ENCODE results near the gene EFCAB8.
"Not testable (repeated sequence)": the region's sequence is repeated elsewhere in the genome, so short reads cannot be mapped to it uniquely, and the experiment has no call there.

The EFCAB8 gene

GRCh38 chr20:32912688-32913087 lies 54.0 kb downstream of the EFCAB8 start:
- DNase-seq (ENCODE audit: low read depth): no peak

DNA sequence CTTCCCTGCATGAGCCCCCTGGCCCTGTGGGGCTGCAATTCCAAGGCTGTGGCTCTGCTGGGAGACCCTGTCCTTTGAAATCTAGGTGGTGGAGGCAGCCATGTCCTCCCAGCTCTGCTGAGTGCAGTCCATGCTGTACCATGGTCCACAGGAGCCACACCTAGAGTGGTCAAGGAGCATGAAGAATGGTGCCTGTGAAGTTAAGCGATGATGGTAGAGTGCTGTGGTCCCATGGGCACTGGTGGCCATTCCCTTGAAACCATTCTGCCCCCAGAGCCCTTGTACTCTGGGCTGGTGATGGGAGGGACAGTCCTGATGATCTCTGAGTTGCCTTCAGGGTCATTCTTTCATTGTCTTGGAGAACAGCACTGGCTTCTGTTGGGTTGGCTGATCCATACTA lies 55.3 kb downstream of the EFCAB8 start:
- DNase-seq (ENCODE audit: low read depth): no peak

DNA sequence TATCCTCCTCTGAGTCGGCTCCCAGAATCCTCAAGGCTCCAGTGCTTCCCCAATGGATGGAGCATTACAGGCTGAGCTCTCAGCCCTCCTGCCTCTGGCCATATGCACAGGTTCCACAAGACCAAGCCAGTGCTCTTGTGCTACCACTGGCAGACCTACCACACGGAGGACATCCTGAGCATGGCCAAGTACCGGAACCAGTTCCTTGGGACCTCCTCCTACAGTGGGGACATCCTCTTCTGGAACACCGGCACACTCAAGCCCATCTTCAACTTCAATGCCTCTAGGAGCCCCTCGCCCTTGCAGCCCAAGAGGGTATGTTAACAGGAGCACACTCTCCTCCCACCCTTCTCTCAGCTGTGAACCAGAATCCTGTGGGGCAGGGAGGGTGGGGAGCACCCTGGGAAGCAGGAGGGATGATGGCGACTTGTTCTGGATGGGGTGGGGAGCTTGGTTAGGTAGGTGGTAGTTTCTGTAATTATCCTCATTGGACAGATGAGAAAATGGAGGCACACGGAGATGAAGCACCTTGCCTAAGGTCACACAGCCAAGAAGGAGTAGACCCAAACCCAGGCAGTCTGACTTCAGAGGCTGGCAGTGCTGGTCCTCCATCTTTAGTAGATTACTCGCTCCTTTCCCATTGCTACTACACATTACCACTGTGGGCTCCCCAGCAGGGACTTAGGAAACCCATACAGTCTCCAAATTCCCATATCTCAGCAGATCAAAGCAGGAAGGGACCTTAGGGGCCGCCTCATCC lies 58.6 kb downstream of the EFCAB8 start:
- DNase-seq (ENCODE audit: low read depth): no peak

DNA sequence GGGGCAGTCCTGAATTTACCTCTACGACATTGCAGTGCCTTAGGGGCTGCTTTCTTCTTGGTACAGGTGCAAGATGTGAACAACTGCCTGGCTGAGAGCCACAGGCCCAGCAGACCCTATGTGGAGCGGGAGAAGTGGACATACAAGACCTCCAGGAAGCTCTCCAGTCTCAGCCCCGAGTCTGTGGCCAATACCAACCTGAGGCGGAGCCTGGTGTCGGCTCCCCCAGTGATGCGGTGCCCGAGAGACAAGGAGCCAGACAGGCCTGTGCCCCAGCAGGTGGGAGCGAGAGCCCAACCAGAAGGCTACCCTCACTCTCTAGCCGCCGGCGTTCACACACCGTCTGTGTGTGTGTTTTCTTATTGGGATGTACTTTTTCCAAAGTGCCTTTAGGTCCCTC lies 59.6 kb downstream of the EFCAB8 start:
- DNase-seq (ENCODE audit: low read depth): no peak

GRCh38 chr20:32918751-32919150 lies 60.0 kb downstream of the EFCAB8 start:
- no peak for DNase-seq (ENCODE audit: low read depth)

DNA sequence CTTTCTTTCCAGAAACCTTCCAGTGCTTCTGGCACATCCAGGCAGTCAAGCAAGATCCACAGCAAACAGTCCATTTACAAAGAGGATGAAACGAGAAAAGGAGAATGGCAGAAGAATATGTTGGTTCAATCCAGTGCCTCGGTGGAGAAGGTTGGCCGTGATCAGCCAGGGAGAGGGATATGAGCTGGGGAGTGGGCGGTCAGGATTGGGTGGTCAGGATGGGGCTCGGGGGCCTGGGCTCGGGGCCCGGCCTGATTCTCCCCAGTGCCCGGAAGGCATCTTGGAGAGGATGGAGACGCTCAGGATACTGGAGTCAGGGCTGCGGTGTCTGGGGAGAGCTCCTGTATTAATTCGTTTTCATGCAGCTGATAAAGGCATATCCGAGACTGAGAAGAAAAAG lies 61.3 kb downstream of the EFCAB8 start:
- DNase-seq (ENCODE audit: low read depth): no peak

- no peak for DNase-seq (ENCODE audit: low read depth)
Measured at GRCh38 chr20:32920530-32921298, 62.0 kb downstream of the EFCAB8 start.

- no peak for DNase-seq (ENCODE audit: low read depth)
Measured at GRCh38 chr20:32922466-32922865, 63.7 kb downstream of the EFCAB8 start.

GRCh38 chr20:32924781-32925180 lies 66.1 kb downstream of the EFCAB8 start:
- no peak for DNase-seq (ENCODE audit: low read depth)

DNA sequence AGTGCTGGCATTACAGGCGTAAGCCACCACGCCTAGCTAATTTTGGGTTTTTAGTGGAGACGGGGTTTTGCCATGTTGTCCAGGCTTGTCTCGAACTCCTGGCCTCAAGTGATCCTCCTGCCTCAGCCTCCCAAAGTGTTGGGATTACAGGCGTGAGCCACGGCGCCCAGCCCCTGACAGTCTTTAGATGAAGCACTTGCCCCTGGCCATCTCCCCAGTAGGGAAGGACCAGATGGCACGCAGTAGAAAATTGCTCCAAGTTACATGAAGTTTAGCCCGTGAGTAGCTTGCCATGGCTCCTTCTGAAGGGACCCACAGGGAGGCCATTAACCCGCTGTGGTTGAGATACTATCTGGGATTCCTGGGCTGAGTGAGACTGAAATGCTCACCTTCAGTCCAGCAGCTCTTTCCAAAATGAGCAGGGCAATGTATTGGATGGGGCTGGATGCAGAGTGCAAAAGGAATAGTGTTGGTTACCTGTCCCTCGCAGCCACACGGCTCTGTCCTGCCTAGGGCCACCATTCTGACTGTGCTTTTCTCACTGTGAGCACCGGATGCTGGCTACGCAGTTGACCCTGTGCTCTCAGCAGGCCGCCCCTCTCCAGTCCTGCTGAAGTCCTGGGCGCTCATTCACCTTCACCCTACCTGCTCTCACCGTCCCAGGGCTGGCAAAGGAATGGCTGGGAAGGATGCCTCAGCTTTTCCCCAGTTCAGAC lies 66.9 kb downstream of the EFCAB8 start:
- DNase-seq (ENCODE audit: low read depth): no peak

DNA sequence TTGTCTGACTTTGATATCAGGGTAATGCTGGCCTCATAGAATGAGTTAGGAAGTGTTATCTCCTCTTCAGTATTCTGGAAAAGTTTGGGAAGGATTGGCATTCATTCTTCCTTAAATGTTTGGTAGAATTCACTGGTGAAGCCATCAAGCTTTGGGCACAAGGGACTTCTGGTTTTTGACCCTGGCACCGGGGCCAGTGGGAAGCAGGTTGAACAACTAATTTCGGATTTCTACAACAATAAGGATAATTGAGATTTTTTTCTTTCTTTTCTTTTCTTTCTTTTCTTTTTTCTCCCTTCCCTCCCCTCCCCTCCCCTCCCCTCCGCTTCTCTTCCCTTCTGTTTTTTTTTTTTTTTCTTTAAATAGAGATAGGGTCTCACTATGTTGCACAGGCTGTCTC lies 70.4 kb downstream of the EFCAB8 start:
- DNase-seq (ENCODE audit: low read depth): no peak

GRCh38 chr20:32930181-32930580 lies 71.5 kb downstream of the EFCAB8 start:
- no peak for DNase-seq (ENCODE audit: low read depth)

- no peak for DNase-seq (ENCODE audit: low read depth)
Measured at GRCh38 chr20:32930701-32931100, 72.0 kb downstream of the EFCAB8 start.

- no peak for DNase-seq (ENCODE audit: low read depth)
Measured at GRCh38 chr20:32934580-32934979, 75.9 kb downstream of the EFCAB8 start.

DNA sequence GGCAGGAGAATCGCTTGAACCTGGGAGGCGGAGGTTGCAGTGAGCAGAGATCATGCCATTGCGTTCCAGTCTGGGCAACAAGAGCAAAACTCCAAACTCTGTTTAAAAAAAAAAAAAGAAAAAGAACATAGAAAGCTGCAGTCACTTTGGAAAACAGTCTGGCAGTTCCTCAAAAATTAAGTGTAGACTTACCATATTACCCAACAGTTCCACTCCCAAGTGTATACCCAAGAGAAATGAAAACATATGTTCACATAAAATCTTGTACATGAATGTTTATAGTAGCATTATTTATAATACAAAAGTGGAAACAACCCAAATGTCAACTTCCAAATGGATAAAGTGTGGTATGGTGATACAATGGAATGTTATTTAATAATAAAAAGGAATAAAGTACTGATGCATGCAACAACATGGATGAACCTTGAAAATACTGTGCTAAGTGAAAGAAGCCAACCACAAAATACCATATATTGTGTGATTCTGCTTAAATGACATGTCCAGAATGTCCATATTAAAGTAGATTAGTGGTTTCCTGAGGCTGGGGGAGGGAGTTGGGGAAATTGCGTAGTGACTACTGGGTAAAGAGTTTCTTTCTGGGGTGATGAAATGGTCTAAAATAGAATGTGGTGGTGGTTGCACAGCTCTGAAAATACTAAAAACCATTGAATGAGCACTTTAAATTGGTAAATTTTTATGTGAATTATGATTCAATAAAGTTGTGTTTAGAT lies 82.6 kb downstream of the EFCAB8 start:
- no peak for DNase-seq (ENCODE audit: low read depth)

GRCh38 chr20:32943490-32944052 lies 84.8 kb downstream of the EFCAB8 start:
- no peak for DNase-seq (ENCODE audit: low read depth)

DNA sequence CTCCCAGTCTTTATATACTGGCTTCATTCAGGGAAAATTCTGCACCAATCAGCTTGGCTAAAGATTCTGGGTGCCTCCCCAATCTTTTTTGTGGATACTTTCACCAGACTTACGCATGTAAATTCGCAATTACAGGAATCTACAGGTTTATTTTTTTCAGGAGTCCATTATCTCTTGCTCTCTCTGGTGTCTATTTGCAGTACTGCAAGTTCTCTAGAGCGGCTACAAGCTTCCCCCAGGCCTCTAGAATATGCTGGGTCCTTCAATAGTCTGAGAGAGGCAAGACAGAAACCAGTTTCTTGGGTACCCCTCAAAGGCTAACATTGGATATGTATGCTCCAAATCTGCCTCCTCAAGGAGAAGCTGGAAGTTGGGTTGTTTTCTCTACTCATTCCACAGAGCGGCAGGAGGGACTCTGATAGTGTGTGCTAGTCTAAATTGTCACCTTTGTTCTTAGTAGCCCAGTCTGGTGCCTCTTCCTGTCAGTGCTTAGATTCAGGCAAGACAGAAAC lies 87.0 kb downstream of the EFCAB8 start:
- no peak for DNase-seq (ENCODE audit: low read depth)

- DNase-seq (ENCODE audit: low read depth): no peak
Measured at GRCh38 chr20:32946629-32947028, 87.9 kb downstream of the EFCAB8 start.

- not testable (repeated sequence) for DNase-seq (ENCODE audit: low read depth)
Measured at GRCh38 chr20:32950539-32950938, 91.8 kb downstream of the EFCAB8 start.

GRCh38 chr20:32957459-32957858 lies 98.7 kb downstream of the EFCAB8 start:
- DNase-seq (ENCODE audit: low read depth): no peak

DNA sequence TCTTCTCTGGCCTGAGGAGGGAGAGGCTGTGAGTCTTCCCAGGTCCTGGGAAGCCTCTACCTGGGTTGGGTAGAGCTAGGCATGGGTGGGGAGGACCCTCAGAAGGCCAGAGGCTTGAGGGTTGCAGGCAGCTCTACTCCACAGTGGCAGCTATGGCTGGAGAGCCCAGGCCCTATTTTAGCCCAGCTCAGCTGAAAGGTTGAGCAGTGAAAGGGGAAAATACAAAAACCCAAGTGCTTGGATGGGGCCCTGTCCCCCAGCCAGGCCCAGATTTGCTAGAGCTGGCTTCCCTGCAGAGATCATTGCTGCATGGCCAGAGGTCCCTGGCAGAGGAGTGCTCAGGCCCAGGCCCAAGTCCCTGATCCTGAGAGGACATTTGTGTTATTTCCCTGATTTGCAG lies 99.9 kb downstream of the EFCAB8 start:
- no peak for DNase-seq (ENCODE audit: low read depth)

All from activated T-cell treated with anti-CD3 and anti-CD28 coated beads for 1 hour (primary cell).